Adipose tissue (tissue), 3 donors: Measurements from ENCODE around the gene OSTM1. TPM values are rescaled to one million over a fixed set of nuclear protein-coding genes. Genes with fewer than 3 reads are reported as not detected.

Experiments used
- H3K27ac ChIP-seq: one replicate; pipeline ENCODE4 v1.5.1; 2013; ENCODE audit warnings: low read depth, low read length
- WGBS, 3 donors: extraction: QIAGEN DNeasy Blood & Tissue Kit; methylation state at CpG; one replicate each; pipeline ENCODE4 v1.1.7; 2013; 5-methylcytosine and 5-hydroxymethylcytosine counted together
- polyA plus RNA-seq, 3 donors: library from polyadenylated mRNA; stranded (reverse); fragments of 200-250 nt; gene quantifications; one replicate each; pipeline ENCODE4 v1.2.3, GENCODE V29; 2013
- donor health status: healthy with polysubstance abuse.
- donor health status: Bipolar disorder and iron deficiency.
- donor health status: healthy.

The OSTM1 gene, protein sequence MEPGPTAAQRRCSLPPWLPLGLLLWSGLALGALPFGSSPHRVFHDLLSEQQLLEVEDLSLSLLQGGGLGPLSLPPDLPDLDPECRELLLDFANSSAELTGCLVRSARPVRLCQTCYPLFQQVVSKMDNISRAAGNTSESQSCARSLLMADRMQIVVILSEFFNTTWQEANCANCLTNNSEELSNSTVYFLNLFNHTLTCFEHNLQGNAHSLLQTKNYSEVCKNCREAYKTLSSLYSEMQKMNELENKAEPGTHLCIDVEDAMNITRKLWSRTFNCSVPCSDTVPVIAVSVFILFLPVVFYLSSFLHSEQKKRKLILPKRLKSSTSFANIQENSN
- 10 to 100 TPM in 2 of 3 donors, 1 to 10 TPM in 1; 6.5 to 19.8 (median 12.5) TPM for polyA plus RNA-seq

DNA sequence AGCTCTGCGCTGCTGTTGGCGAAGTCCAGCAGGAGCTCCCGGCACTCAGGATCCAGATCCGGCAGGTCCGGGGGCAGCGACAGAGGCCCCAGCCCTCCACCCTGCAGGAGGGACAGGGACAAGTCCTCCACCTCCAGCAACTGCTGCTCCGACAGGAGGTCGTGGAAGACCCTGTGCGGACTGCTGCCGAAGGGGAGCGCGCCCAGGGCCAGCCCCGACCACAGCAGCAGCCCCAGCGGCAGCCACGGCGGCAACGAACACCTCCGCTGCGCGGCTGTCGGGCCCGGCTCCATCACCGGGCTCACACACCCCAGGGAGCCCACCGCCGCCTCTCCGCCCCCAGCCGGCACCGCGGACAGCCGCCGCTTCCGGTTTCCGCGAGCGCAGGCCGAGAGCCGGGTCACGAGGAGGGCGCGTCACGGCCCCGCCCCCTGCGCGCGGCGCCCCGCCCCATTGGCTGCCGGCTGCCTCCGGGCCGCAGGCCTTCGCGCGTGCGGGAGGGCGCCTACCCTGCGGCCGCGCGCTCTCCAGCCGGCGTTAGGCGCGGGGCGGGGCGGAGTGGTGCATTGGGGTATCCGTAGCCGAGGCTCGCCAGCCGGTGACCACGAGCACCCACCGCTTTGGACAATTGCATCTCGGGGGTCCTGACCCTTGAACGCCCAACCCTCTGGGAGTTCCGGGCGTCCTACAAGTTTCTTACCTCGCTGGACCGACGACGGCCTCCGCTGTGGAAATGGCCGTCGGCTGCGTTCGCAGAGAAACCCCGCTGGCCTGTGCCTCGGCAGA is at the start of gene OSTM1:
OSTM1 (minus strand) TSS at position 383 of the 786 bp plus-strand sequence; CDS start at position 293, 90 bp downstream.
- H3K27ac ChIP-seq, result no peak within 1 kb of the TSS
- WGBS, 3 donors, result 0 to 1% (median 0%) methylated on average over 76 to 86 of the region's 86 CpGs

- WGBS, 3 donors, result 29 to 31% (median 29%) methylated on average over 7 of the region's 7 CpGs
- H3K27ac ChIP-seq, result no peak overlapping the region
Measured at GRCh38 chr6:108123946-108124345, 49.4 kb upstream of the OSTM1 start.

- H3K27ac ChIP-seq, result no peak overlapping the region
- 19 to 27% (median 27%) methylated on average over 13 of the region's 13 CpGs for WGBS, 3 donors
Measured at GRCh38 chr6:108123481-108123929, 49.0 kb upstream of the OSTM1 start.

DNA sequence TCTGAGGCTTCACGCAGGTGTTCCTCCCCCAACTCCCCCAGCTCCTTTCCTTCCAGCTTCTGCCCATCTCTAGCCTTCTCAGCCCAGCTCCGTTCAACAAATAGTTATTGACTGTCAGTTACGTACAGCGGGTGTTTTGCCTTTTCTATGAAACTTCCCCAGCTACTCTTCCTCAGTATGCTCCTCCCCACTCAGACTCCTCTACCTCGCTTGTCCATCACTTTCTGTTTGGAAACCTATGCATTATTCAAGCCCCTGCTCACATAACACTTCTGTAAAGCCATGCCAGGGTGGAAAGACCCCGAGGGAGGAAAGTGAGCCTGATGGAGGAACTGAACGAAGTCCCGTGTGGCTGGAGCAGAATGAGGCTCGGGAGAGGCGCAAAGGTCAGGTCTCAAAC is 47.1 kb upstream of the OSTM1 start:
- 37 to 44% (median 43%) methylated on average over 10 of the region's 10 CpGs for WGBS, 3 donors
- H3K27ac ChIP-seq, result no peak overlapping the region

- WGBS, 3 donors, result 72 to 90% (median 74%) methylated on average over 12 of the region's 12 CpGs
Measured at GRCh38 chr6:108120311-108120710, 45.8 kb upstream of the OSTM1 start.

GRCh38 chr6:108119769-108120141 is 45.2 kb upstream of the OSTM1 start:
- 35 to 50% (median 39%) methylated on average over 24 of the region's 24 CpGs for WGBS, 3 donors
- no peak overlapping the region for H3K27ac ChIP-seq

More at GRCh38 chr6:108120311-108120710, 45.8 kb upstream of the OSTM1 start:
- H3K27ac ChIP-seq, result no peak overlapping the region

DNA sequence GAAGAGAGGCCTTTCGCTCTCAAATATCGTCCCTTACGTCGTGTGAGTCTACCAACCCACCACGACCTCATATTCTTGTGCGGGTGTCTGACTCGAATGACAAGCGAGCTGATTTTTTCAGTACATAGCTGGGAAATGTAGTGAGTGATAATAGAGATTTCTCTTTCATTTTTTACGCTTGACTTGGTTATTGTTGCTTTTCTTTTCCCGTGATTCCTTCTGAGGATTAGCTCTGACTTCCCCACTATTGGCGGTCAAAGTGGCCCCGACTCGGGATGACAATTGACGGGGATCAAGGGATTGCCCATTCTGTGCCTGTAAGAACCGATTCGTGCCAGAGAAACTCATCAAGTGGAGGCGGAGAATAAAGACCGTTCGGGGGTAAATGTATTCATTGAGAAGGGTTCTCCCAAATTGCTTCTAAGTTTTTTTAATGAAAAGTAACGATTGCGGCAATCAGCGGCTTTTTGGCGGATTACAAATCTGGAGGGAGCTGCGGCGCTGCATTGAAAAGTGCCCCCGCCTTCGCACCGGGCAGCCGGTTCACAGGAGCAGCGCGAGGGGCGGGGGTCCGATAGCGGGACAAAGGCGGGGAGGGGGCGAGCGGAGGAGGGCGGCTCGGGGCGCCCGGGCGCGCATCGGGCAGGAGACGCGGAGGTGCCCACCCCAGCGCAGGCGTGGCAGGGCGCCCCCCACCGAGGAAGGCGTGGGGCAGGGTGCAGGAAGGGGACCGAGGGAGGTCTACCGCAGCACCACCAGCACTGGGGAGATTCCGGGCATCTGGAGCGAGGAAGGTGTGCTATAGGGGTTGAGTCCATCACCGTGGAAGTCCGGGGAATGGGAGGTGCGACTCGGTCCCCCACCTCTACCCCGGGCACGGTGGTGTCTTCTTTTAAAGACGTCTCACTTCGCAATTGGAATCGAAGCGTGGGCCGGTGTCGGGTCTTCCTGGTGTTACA is 44.5 kb upstream of the OSTM1 start:
- no peak overlapping the region for H3K27ac ChIP-seq
- 2 to 7% (median 3%) methylated on average over 67 of the region's 67 CpGs for whole genome bisulfite sequencing, 3 donors

DNA sequence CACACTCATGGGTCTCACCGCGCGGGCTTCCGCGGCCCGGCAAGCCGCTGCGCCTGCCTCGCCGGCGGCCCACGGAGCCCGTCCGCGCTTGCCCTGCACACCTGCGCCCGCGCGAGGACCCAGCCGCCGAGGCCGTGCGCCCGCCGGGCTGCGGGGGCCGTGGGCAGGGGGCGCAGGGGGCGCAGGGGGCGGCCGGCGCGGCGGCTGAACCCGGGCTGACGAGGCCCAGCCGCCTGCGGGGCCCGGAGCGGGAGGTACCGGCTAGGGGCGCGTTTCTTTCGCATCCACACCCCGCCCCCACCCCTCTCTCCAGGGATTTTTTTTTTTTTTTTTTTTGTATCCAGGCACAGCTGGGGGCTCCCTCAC is 43.8 kb upstream of the OSTM1 start:
- 1 to 3% (median 2%) methylated on average over 35 to 44 of the region's 45 CpGs for WGBS, 3 donors
- no peak overlapping the region for H3K27ac ChIP-seq

GRCh38 chr6:108117427-108118358 is 43.2 kb upstream of the OSTM1 start:
- 1% methylated on average over 58 to 72 of the region's 72 CpGs for WGBS, 3 donors

DNA sequence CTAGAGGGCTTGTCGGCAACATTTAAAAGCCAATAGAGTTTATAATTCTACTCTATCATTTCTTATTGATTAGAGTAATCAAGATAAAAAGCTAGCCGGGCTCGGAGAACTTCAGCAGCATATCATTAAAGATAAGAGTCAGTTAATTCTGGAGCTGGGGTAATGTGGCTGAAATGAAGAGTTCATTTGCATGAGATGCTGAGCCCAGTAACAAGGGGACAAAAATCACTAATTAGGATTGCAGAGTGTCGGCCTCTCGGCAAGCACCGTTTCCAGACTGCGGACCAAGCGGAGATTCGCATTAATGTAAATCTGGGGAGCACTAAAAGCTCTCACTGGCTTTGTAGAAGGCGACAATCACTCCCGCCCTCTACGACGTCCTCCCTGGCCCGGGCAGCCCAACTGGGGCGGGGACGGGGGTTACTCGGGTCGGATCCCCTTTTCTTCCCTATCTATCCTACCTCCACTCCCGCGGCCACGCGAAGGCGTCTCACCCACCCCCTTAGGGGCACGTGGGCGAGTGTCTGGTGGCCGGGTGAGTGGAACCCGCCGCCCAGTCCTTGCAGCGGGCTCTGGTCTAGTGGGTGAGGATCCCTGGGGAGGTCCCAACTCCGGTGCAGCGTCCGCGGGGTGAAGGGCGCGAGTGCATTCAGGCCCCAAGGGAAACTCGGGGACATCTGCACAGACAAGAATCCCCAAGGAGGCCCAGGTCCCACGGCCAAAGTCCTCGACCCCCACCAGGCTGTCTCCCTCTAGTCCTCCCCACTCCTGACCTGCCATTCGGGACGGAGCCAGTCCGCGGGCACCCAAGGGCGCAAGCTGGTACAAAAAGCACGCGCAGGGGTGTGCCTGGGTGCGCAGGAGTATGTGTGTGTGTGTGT is 42.2 kb upstream of the OSTM1 start:
- WGBS, 3 donors, result 14 to 16% (median 16%) methylated on average over 45 to 46 of the region's 46 CpGs
- no peak overlapping the region for H3K27ac ChIP-seq

More at GRCh38 chr6:108117427-108118358, 43.2 kb upstream of the OSTM1 start:
- H3K27ac ChIP-seq, result no peak overlapping the region

- no peak overlapping the region for H3K27ac ChIP-seq
- 9 to 16% (median 15%) methylated on average over 20 of the region's 20 CpGs for WGBS, 3 donors
Measured at GRCh38 chr6:108115598-108116058, 41.1 kb upstream of the OSTM1 start.

- H3K27ac ChIP-seq, result no peak overlapping the region
- 1 to 3% (median 2%) methylated on average over 50 of the region's 50 CpGs for WGBS, 3 donors
Measured at GRCh38 chr6:108114841-108115597, 40.5 kb upstream of the OSTM1 start.

GRCh38 chr6:108113557-108114519 is 39.3 kb upstream of the OSTM1 start:
- H3K27ac ChIP-seq, result no peak overlapping the region
- WGBS, 3 donors, result 19 to 22% (median 21%) methylated on average over 39 of the region's 39 CpGs

DNA sequence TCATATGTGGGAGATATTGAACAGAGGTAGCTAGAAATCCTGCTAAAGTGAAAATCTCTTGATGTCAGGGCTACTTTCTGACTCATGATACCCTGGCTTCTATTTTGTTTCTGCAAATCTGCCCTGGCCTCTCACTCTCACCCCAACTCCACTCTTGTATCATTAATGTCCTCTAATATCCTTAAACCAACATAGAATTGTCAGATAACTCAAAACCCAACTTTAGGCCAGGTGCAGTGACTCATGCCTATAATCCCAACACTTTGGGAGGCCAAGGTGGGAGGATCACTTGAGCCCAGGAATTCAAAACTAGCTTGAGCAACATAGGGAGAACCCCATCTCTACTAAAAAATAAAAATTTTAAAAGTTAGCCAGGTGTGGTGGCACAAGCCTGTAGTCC is 33.8 kb upstream of the OSTM1 start:
- no peak overlapping the region for H3K27ac ChIP-seq

DNA sequence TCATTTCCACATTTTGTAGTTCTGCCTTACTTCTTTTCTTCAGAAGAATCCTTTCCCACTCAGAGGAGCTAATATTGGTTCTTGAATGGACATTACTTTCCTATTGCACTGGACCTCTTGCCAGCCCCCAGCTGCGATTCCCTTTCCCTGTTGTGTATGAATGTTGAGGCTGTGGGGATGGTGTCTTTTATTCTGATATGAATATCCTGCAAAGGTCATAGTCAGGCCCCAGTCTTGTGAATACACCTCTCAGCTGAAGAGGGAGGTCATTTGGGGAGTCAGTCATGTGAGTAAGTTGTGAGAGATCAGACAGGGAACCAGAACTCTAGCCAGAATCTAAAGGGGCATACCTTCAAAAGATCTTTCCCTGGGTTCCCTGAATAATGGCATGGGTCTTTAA is 32.6 kb upstream of the OSTM1 start:
- H3K27ac ChIP-seq, result no peak overlapping the region
- 91 to 100% (median 97%) methylated on average over 1 of the region's 1 CpG for WGBS, 3 donors
